HCT116 (cell line): ENCODE results near the gene COL19A1.
"Not testable (repeated sequence)": the region's sequence is repeated elsewhere in the genome, so short reads cannot be mapped to it uniquely, and the experiment has no call there.

ENCODE experiments used
- CTCF ChIP-seq, 3 experiments: fragments of 200-600 bp in 1 of 3; sonication (generic) in 1 of 3; IDR thresholded peaks in 2 of 3; conservative IDR thresholded peaks in 1 of 3; 2 replicates each; pipeline ENCODE4 v1.5.1; 2012 to 2017; ENCODE audit warnings: low read depth in 2 of 3, low read length in 2 of 3, antibody characterized with exemption in 1 of 3, borderline replicate concordance in 1 of 3, control low read depth in 1 of 3, mild to moderate bottlenecking in 1 of 3, mixed read lengths in 1 of 3, mixed run types in 1 of 3, moderate library complexity in 1 of 3; ENCODE audit not compliant: insufficient read depth in 1 of 3
- MAX ChIP-seq: IDR thresholded peaks from 2 replicates; pipeline ENCODE4 v1.6.1; 2012
- SIN3A ChIP-seq: IDR thresholded peaks from 2 replicates; pipeline ENCODE4 v1.6.1; 2012; ENCODE audit warnings: low read depth

DNA sequence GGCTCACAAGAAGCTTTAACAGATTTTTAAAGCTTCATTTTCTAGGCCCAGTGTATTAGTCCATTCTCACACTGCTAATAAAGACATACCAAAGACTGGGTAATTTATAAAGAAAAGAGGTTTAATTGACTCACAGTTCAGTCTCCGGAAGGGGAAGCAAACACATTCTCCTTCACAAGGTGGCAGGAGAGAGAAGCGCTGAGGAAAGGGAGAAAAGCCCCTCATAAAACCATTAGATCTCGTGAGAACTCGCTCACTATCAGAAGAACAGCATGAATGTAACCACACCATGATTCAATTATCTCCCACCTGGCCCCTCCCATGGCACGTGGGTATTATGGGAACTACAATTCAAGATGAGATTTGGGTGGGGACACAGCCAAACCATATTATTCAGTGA, 42.0 kb upstream of the COL19A1 start:
- not testable (repeated sequence) for TF ChIP-seq SIN3A; CTCF (IDR thresholded peaks at IDR 0.05 in 2 of 3, conservative IDR thresholded peaks at IDR 0.05 in 1 of 3; ENCODE audit: borderline replicate concordance in 1 of 3, insufficient read depth in 1 of 3, low read depth in 2 of 3, low read length in 2 of 3); MAX
